Vagina (tissue), 2 donors: Measurements from ENCODE around the gene FIGN. TPM values are rescaled to one million over a fixed set of nuclear protein-coding genes. Genes with fewer than 3 reads are reported as not detected.
A peak's percentile ranks its signal among the peaks of the same experiment; 100 is the strongest.

Source experiments
- DNase-seq, 2 donors: peaks; one replicate each; pipeline ENCODE4 v3.0.0-alpha.2; 2017; ENCODE audit errors: extremely low spot score in 2 of 2
- H3K27ac ChIP-seq: fragments of 200-600 bp; sonication (generic); one replicate; pipeline ENCODE4 v1.5.1; 2019
- H3K27me3 ChIP-seq: fragments of 200-600 bp; sonication (generic); one replicate; pipeline ENCODE4 v1.5.1; 2019
- H3K36me3 ChIP-seq, 2 donors: fragments of 200-600 bp; sonication (generic); one replicate each; pipeline ENCODE4 v1.5.1; 2017 to 2019
- H3K4me1 ChIP-seq: fragments of 200-600 bp; sonication (generic); one replicate; pipeline ENCODE4 v1.5.1; 2019
- H3K4me3 ChIP-seq, 2 donors: fragments of 200-600 bp; sonication (generic); 1 replicate in 1 of 2; 2 replicates in 1 of 2; pipeline ENCODE4 v1.5.1; 2016 to 2019
- H3K9me3 ChIP-seq: fragments of 200-600 bp; sonication (generic); one replicate; pipeline ENCODE4 v1.5.1; 2019
- POLR2A ChIP-seq, 2 donors: fragments of 450-650 bp; IDR thresholded peaks; one replicate each; pipeline ENCODE4 v1.6.1; 2017; ENCODE audit warnings: antibody characterized with exemption in 2 of 2, mild to moderate bottlenecking in 2 of 2, moderate library complexity in 2 of 2
- POLR2AphosphoS5 ChIP-seq, 2 donors: sonication (generic); formaldehyde crosslinking; IDR thresholded peaks; one replicate each; pipeline ENCODE4 v1.9.0; 2017; ENCODE audit warnings: antibody characterized with exemption in 2 of 2, mild to moderate bottlenecking in 2 of 2, low read depth in 1 of 2; ENCODE audit not compliant: insufficient read depth in 1 of 2
- intact Hi-C: fragments of 100-400 bp; cut with DNase I; formaldehyde crosslinking; loops from one replicate; pipeline ENCODE4 v1.15.1; 2023
- total RNA-seq: library from RNA; depleted of rRNA; stranded (reverse); fragments of >200 nt; gene quantifications from one replicate; pipeline ENCODE4 v1.2.3, GENCODE V29; 2016
- TF ChIP-seq, protein P1 (sequence below), 3 experiments: fragments of 450-650 bp in 2 of 3; fragments of 200-600 bp in 1 of 3; sonication (generic) in 1 of 3; IDR thresholded peaks; one replicate each; pipeline ENCODE4 v1.5.1; 2017 to 2019; ENCODE audit warnings: antibody characterized with exemption in 3 of 3, mild to moderate bottlenecking in 2 of 3, moderate library complexity in 2 of 3

Gene FIGN
- 3.2 TPM for total RNA-seq

DNA sequence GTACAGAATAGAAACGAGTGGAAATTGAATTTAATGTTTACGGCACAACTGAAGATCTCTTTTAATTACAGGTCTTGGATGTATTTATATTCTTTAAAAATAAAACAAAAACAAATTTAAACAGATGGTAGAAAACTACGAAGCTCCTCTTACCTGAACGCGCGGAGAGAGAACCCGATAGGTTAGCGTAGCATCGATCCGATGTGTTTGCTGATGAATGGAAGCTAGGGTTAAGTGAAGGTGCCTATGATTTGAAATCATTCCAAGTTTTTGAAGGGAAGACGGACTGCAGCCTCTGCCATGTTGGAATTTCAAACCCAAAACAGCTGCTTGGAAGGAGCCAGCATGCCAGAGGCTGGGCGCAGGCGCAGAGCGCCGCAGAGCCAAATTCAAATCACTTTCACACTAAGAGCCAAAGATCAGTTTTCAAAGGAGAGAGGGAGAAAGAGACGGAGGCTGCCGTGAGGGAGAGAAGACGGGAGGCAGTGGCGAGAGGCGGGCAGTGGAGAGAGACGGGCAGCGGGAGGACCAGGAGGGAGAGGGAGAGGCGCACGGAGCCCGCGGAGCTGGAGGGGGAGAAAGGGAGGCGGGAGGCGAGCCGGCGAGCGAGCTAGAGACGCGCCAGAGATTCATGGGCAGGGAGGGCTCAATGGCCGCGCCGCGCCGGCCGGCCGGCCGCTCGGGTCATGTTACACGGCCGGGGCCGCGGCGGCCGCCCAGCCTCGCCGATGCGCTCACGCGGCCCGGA lies at the start of gene FIGN:
Gene FIGN (minus strand): TSS at position 324 of the 748 bp plus-strand sequence. CDS start 1,081 bp downstream, outside the sequence.
- H3K9me3 ChIP-seq, result no peaks in the 10 kb centered on the region
- no peaks in the 10 kb centered on the region for H3K27me3 ChIP-seq
- H3K4me3 ChIP-seq, result peak within 1 kb of the TSS; percentile 61 to 77
- H3K36me3 ChIP-seq, result no peaks in the 10 kb centered on the region
- peak in 1 of 2 donors; percentile 91 for DNase-seq
- peak; percentile 67 to 78 for TF ChIP-seq POLR2AphosphoS5 (IDR thresholded peaks at IDR 0.05; ENCODE audit: insufficient read depth in 1 of 2, low read depth in 1 of 2)
- TF ChIP-seq, protein P1, sequence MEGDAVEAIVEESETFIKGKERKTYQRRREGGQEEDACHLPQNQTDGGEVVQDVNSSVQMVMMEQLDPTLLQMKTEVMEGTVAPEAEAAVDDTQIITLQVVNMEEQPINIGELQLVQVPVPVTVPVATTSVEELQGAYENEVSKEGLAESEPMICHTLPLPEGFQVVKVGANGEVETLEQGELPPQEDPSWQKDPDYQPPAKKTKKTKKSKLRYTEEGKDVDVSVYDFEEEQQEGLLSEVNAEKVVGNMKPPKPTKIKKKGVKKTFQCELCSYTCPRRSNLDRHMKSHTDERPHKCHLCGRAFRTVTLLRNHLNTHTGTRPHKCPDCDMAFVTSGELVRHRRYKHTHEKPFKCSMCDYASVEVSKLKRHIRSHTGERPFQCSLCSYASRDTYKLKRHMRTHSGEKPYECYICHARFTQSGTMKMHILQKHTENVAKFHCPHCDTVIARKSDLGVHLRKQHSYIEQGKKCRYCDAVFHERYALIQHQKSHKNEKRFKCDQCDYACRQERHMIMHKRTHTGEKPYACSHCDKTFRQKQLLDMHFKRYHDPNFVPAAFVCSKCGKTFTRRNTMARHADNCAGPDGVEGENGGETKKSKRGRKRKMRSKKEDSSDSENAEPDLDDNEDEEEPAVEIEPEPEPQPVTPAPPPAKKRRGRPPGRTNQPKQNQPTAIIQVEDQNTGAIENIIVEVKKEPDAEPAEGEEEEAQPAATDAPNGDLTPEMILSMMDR (IDR thresholded peaks at IDR 0.05), result no peak
- peak in 1 of 2 donors; percentile 57 for TF ChIP-seq POLR2A (IDR thresholded peaks at IDR 0.05)
- peaks cover 6% of the 10 kb centered on the region for H3K4me1 ChIP-seq
- intact Hi-C loops, result loop anchor here (2.0 kb wide), 1 partner anchor 387 kb away; no protein-coding TSS in a partner anchor
- peak within 1 kb of the TSS; percentile 93 for H3K27ac ChIP-seq

DNA sequence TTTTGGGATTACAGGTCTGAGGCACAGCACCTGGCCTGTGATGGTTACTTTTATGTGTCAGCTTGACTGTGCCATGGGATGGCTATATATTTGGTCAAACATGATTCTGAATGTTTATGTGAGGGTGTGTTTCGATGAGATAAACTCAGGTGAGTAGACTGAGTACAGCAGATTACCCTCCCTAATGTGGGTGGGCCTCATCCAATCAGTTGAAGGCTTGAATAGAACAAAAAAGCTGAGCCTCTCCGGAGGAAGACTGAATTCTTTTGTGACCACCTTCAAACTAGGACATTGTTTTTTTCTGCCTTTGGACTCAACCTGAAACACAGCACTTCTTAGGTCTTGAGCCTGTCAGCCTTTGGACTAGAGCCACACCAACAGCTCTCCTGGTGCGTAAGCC lies 49.4 kb upstream of the FIGN start:
- H3K4me1 ChIP-seq, result no peaks in the 10 kb centered on the region
- intact Hi-C loops, result no loop called here
- TF ChIP-seq, protein P1 (IDR thresholded peaks at IDR 0.05), result no peak
- TF ChIP-seq POLR2AphosphoS5 (IDR thresholded peaks at IDR 0.05; ENCODE audit: insufficient read depth in 1 of 2, low read depth in 1 of 2) (no peak), POLR2A (IDR thresholded peaks at IDR 0.05) (no peak)

GRCh38 chr2:163779970-163780597 lies 44.3 kb upstream of the FIGN start:
- no peaks in the 10 kb centered on the region for H3K27me3 ChIP-seq
- DNase-seq, result no peak
- no peak overlapping the region for H3K4me3 ChIP-seq
- TF ChIP-seq POLR2AphosphoS5 (IDR thresholded peaks at IDR 0.05; ENCODE audit: insufficient read depth in 1 of 2, low read depth in 1 of 2) (no peak), POLR2A (IDR thresholded peaks at IDR 0.05) (no peak)
- TF ChIP-seq, protein P1 (IDR thresholded peaks at IDR 0.05), result no peak
- H3K36me3 ChIP-seq, result no peaks in the 10 kb centered on the region
- no peaks in the 10 kb centered on the region for H3K4me1 ChIP-seq
- no peak overlapping the region for H3K27ac ChIP-seq
- intact Hi-C loops, result no loop called here
- H3K9me3 ChIP-seq, result no peaks in the 10 kb centered on the region

More for the DNA sequence above, 49.4 kb upstream of the FIGN start:
- no peaks in the 10 kb centered on the region for H3K9me3 ChIP-seq
- no peaks in the 10 kb centered on the region for H3K27me3 ChIP-seq
- no peak for DNase-seq
- no peaks in the 10 kb centered on the region for H3K36me3 ChIP-seq
- H3K4me3 ChIP-seq, result no peak overlapping the region
- H3K27ac ChIP-seq, result no peak overlapping the region

- H3K4me1 ChIP-seq, result no peaks in the 10 kb centered on the region
- DNase-seq, result no peak
- H3K27me3 ChIP-seq, result no peaks in the 10 kb centered on the region
- no peaks in the 10 kb centered on the region for H3K36me3 ChIP-seq
- intact Hi-C loops, result no loop called here
- no peak overlapping the region for H3K4me3 ChIP-seq
- TF ChIP-seq, protein P1 (IDR thresholded peaks at IDR 0.05), result no peak
- no peak for TF ChIP-seq POLR2AphosphoS5 (IDR thresholded peaks at IDR 0.05; ENCODE audit: insufficient read depth in 1 of 2, low read depth in 1 of 2)
- TF ChIP-seq POLR2A (IDR thresholded peaks at IDR 0.05), result no peak
- H3K27ac ChIP-seq, result no peak overlapping the region
- no peaks in the 10 kb centered on the region for H3K9me3 ChIP-seq
Measured at GRCh38 chr2:163778045-163778781, 42.4 kb upstream of the FIGN start.
